Measurements from ENCODE around the gene SLC35B1. TPM values are rescaled to one million over a fixed set of nuclear protein-coding genes. Genes with fewer than 3 reads are reported as not detected.

The SLC35B1 gene
- polyA plus RNA-seq, 2 of the 4 experiments (the other 2 are of a cell fraction) = 72.7 to 191 TPM

DNA sequence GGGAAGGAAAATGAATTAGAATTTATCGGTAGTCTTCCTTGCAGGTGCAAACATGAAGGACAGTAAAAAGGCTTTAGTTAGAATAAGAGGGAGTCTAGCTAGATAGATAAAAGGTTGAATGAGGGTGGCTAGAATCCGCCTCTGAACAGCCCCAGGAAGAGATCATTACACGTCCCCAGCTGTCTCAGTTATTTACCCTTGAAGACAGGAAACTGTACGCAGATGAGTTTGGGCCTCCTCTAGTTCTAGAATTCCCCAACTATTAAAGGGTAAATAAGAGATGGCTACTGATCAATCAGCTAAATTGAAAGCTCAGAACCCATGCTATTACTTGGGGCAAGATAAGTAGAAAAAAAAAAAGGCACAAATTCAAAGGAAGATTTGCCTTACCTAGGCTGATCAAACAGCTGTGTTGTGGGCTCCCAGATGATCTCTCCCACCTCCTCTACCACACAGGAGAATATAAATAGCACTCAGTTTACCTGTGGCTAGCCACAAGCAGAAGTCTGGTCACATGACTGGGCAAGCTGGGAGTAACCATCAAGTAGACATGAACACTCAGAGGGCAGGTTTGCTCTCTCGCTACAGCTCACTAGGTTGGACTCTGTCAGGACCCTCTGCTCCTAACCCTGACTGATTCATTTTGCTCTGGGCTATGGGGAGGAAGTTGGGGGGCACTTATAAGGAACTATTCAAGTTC is 39.2 kb upstream of the SLC35B1 start:
- CTCF ChIA-PET = interaction anchor here (0.6 to 1.9 kb wide), 14 partner anchors 9 to 408 kb away, joined by 3 to 8 read pairs (median 4); partner anchors contain the start of genes NXPH3 and SLC35B1
- H3K4me3 ChIP-seq = no peak overlapping the region
- H3K4me2 ChIP-seq = no peak overlapping the region
- FAIRE-seq (no peak), ATAC-seq (0 out of 6 replicates have a peak, but pooled peaks of 1 of the 2 experiments have one; percentile 12), DNase-seq (ENCODE audit: low read depth in 1 of 2, low spot score in 1 of 2) (no peak)
- POLR2A ChIA-PET = interaction anchor here (0.9 kb wide), 1 partner anchor 41 kb away, joined by 3 read pairs; the partner anchor contains the start of gene KAT7
- TF ChIP-seq RARB (CRISPR knock-in tag; IDR thresholded peaks at IDR 0.05) (no peak), EHF (CRISPR knock-in tag; IDR thresholded peaks at IDR 0.05) (no peak), RCOR1 (IDR thresholded peaks at IDR 0.05; ENCODE audit: low read depth, low read length) (no peak), JUN (IDR thresholded peaks at IDR 0.05) (no peak), HOXB13 (CRISPR knock-in tag; IDR thresholded peaks at IDR 0.05; ENCODE audit: low read depth) (no peak), TP53 (CRISPR knock-in tag; IDR thresholded peaks at IDR 0.05) (no peak), NPAS2 (CRISPR knock-in tag; IDR thresholded peaks at IDR 0.05; ENCODE audit: borderline replicate concordance) (no peak), EHMT2 (IDR thresholded peaks at IDR 0.05; ENCODE audit: low read depth) (no peak)
- H3K27ac ChIP-seq = no peak overlapping the region
- H3K4me1 ChIP-seq = no peaks in the 10 kb centered on the region
- 76% methylated on average over 5 of the region's 5 CpGs for WGBS (ENCODE audit: missing lambda C conversion rate)
- H3K9me3 ChIP-seq = no peaks in the 10 kb centered on the region

DNA sequence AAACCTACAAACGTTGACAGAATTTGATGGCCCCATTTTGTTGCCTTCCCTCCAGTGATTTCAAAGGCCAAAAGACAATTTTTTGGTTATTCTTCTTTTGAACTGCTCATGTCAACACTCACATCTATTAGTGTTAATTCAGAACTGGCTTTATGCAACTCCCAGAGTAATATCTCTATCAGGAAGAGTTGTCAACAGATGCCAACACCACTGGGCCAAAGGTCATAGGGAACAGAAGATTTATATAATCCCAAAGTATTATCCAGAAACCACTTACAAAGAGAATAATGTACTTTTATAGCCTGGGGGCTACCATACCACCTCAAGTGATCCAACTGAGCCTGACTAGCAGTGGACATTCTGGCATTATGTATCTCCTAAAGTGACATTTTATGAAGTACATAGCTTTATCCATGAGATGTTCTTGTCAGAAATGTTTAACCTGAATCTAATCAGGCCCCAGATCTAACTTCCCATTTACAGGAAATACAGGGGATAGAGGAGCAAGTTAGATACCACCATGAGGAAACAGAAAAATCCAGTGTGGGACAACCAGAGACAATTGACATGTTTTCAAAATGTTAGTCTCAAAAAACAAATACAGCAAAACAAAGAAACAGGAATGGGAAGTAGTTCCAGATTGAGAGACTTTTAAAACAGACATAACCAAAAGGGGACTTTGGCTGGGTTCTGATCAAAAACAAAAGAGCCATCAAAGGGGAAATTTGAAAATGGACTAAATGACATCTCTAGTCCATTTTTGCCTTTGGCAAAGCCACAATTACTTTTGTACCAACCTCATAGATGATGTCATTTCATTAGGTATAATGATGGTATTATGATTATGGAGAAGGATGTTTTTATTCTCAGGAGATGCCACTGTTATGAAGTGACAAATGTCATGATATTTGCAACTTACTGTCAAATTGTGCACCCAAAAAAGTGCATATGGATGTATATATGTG is 37.7 kb upstream of the SLC35B1 start:
- no peak overlapping the region for H3K4me3 ChIP-seq
- H3K9me3 ChIP-seq = no peaks in the 10 kb centered on the region
- no peak overlapping the region for H3K27ac ChIP-seq
- CTCF ChIA-PET = interaction anchor here (1.1 kb wide), 1 partner anchor 189 kb away, joined by 3 read pairs; no protein-coding TSS in a partner anchor
- DNase-seq (ENCODE audit: low read depth in 1 of 2, low spot score in 1 of 2) (no peak), FAIRE-seq (no peak), ATAC-seq (no peak)
- H3K4me1 ChIP-seq = no peaks in the 10 kb centered on the region
- WGBS (ENCODE audit: missing lambda C conversion rate) = 8% methylated on average over 1 of the region's 1 CpG
- POLR2A ChIA-PET = no interaction called here
- no peak overlapping the region for H3K4me2 ChIP-seq
- TF ChIP-seq HDAC2 (IDR thresholded peaks at IDR 0.05) (no peak), ZFP36 (IDR thresholded peaks at IDR 0.05; ENCODE audit: borderline replicate concordance, partially characterized antibody) (no peak), CBX8 (IDR thresholded peaks at IDR 0.05) (no peak), MAFK (IDR thresholded peaks at IDR 0.05; ENCODE audit: partially characterized antibody) (no peak), KDM1A (IDR thresholded peaks at IDR 0.05; ENCODE audit: low read depth) (no peak), RNF2 (IDR thresholded peaks at IDR 0.05; ENCODE audit: borderline replicate concordance, low read depth) (no peak), FOSB (CRISPR knock-in tag; IDR thresholded peaks at IDR 0.05) (no peak), FOSL2 (IDR thresholded peaks at IDR 0.05) (no peak), FOSL2 (CRISPR knock-in tag; IDR thresholded peaks at IDR 0.05) (no peak)

DNA sequence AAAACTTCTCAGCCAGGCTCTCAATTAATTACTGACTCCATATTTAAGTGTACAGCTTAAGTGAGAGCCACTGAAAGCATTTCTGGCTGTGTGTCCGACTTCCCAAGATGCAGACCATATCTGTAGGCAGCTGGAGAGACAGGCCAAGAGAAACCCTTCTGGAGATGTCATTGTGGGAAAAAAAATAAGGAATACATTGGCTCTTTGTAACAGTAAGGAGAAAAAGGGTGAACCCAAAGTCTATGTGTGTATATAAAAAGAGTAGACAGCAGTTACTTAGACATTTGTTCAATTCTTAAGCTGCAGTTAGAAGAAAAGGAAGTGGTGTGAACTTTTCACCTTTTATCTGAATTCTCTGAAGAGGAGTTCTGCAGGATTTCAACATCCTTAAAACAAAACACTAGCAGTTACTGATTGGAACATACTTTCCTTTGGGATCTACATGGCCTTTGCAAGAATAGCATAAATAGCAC is 34.4 kb upstream of the SLC35B1 start:
- no peaks in the 10 kb centered on the region for H3K9me3 ChIP-seq
- ATAC-seq (no peak), DNase-seq (ENCODE audit: low read depth in 1 of 2, low spot score in 1 of 2) (no peak), FAIRE-seq (no peak)
- CTCF ChIA-PET = interaction anchor here (0.6 to 2.8 kb wide), 6 partner anchors 11 to 256 kb away, joined by 3 to 15 read pairs (median 5); partner anchors contain the start of gene SLC35B1
- H3K4me2 ChIP-seq = no peak overlapping the region
- H3K27ac ChIP-seq = no peak overlapping the region
- no peaks in the 10 kb centered on the region for H3K4me1 ChIP-seq
- no peak overlapping the region for H3K4me3 ChIP-seq
- 35% methylated on average over 1 of the region's 1 CpG for WGBS (ENCODE audit: missing lambda C conversion rate)
- TF ChIP-seq NPAS2 (CRISPR knock-in tag; IDR thresholded peaks at IDR 0.05; ENCODE audit: borderline replicate concordance) (no peak), RCOR1 (IDR thresholded peaks at IDR 0.05; ENCODE audit: low read depth, low read length) (no peak), PHF8 (IDR thresholded peaks at IDR 0.05; ENCODE audit: borderline replicate concordance, low read depth) (no peak), POLR2A (IDR thresholded peaks at IDR 0.05; ENCODE audit: low read length) (no peak), BHLHE40 (IDR thresholded peaks at IDR 0.05; ENCODE audit: low read depth, low read length) (no peak), SREBF2 (IDR thresholded peaks at IDR 0.05) (no peak)
- POLR2A ChIA-PET = no interaction called here

Measured in A549 (cell line).